Right lobe of liver (tissue), 4 donors: ENCODE measurements around the gene ALDOC.
A peak's percentile ranks its signal among the peaks of the same experiment; 100 is the strongest.

Experiments used
- CTCF ChIP-seq, 4 donors: fragments of 200-600 bp in 3 of 4; fragments of 450-650 bp in 1 of 4; IDR thresholded peaks; one replicate each; pipeline versions ENCODE4 v1.5.1 to v1.8.0; 2016 to 2022; ENCODE audit warnings: antibody characterized with exemption in 4 of 4, mild to moderate bottlenecking in 2 of 4
- POLR2A ChIP-seq: fragments of 450-650 bp; IDR thresholded peaks from one replicate; pipeline ENCODE4 v1.6.1; 2017; ENCODE audit warnings: antibody characterized with exemption, mild to moderate bottlenecking
- donor health status: DM: no; HTN: no; CAD: no.
- donor health status: DM: no; HTN: no; CAD: no.
- donor health status: DM: no; HTN: yes; CAD: no.

GRCh38 chr17:28612936-28613872, 36.5 kb upstream of the ALDOC start:
- TF ChIP-seq POLR2A (no peak), CTCF (IDR thresholded peaks at IDR 0.05) (peak; percentile 58 to 71 (median 64))
